ENCODE data around the gene FAM81A. TPM values are rescaled to one million over a fixed set of nuclear protein-coding genes. Genes with fewer than 3 reads are reported as not detected.

Gene FAM81A
- total RNA-seq, 5 donors from 2014 or later (not counting 1 experiment from before 2014, with no cell fraction given), result 0.37 to 0.39 TPM; not detected in 3

- H3K4me3 ChIP-seq (ENCODE audit: control insufficient read depth in 1 of 2, extremely low read depth in 1 of 2, low read length in 1 of 2), result no peak overlapping the region
- Mint-ChIP-seq H3K9me3 (no peaks in the 10 kb centered on the region), H3K27me3 (peaks cover 3 to 6% of the 10 kb centered on the region in 2 donors), H3K36me3 (no peaks in the 10 kb centered on the region), H3K4me3 (no peak overlapping the region), H3K27ac (no peak overlapping the region), H3K4me1 (no peaks in the 10 kb centered on the region)
- H3K4me1 ChIP-seq (ENCODE audit: control insufficient read depth in 1 of 2, extremely low read depth in 1 of 2, insufficient read depth in 2 of 2, low read length in 2 of 2), result no peaks in the 10 kb centered on the region
- H3K36me3 ChIP-seq (ENCODE audit: control insufficient read depth in 2 of 2, extremely low read depth in 1 of 2, insufficient read depth in 1 of 2, low read length in 1 of 2), result no peaks in the 10 kb centered on the region
- no peak for DNase-seq
- no peak for ATAC-seq (replicated peaks in 1 of 4)
- POLR2A ChIA-PET, result no interaction called here
- no peak overlapping the region for H3K27ac ChIP-seq (ENCODE audit: low read length)
- CTCF ChIA-PET, result interaction anchor here in 1 of 2 donors (0.6 kb wide), 1 partner anchor 93 kb away, joined by 5 read pairs; no protein-coding TSS in a partner anchor
- WGBS (ENCODE audit: insufficient coverage), result 90% methylated on average over 3 of the region's 4 CpGs
- H3K27me3 ChIP-seq (replicated peaks in 1 of 2; ENCODE audit: control insufficient read depth in 2 of 2, extremely low read depth in 1 of 2, insufficient read depth in 2 of 2, low read length in 1 of 2), result peaks cover 0 to 11% of the 10 kb centered on the region in 2 experiments
- H3K9me3 ChIP-seq, result no peaks in the 10 kb centered on the region
Observed at GRCh38 chr15:59555696-59556095, 117.7 kb downstream of the FAM81A start.

- Histone ChIP-seq H3K4me1 (ENCODE audit: control insufficient read depth in 1 of 2, extremely low read depth in 1 of 2, insufficient read depth in 2 of 2, low read length in 2 of 2) (no peaks in the 10 kb centered on the region), H3K36me3 (ENCODE audit: control insufficient read depth in 2 of 2, extremely low read depth in 1 of 2, insufficient read depth in 1 of 2, low read length in 1 of 2) (no peaks in the 10 kb centered on the region), H3K27me3 (replicated peaks in 1 of 2; ENCODE audit: control insufficient read depth in 2 of 2, extremely low read depth in 1 of 2, insufficient read depth in 2 of 2, low read length in 1 of 2) (peaks cover 0 to 11% of the 10 kb centered on the region in 2 experiments), H3K27ac (ENCODE audit: low read length) (no peak overlapping the region), H3K9me3 (no peaks in the 10 kb centered on the region), H3K4me3 (ENCODE audit: control insufficient read depth in 1 of 2, extremely low read depth in 1 of 2, low read length in 1 of 2) (no peak overlapping the region)
- ChIA-PET CTCF (interaction anchor here in 1 of 2 donors (0.6 kb wide), 1 partner anchor 1096 kb away, joined by 4 read pairs; no protein-coding TSS in a partner anchor), POLR2A (interaction anchor here in 1 of 2 donors (0.6 kb wide), 1 partner anchor 425 kb away, joined by 3 read pairs; no protein-coding TSS in a partner anchor)
- Mint-ChIP-seq H3K27ac (no peak overlapping the region), H3K36me3 (no peaks in the 10 kb centered on the region), H3K4me3 (no peak overlapping the region), H3K27me3 (peaks cover 3 to 6% of the 10 kb centered on the region in 2 donors), H3K4me1 (no peaks in the 10 kb centered on the region), H3K9me3 (no peaks in the 10 kb centered on the region)
- no CpG with 5 or more reads among the region's 2 CpGs for WGBS (ENCODE audit: insufficient coverage)
- DNase-seq (no peak), ATAC-seq (replicated peaks in 1 of 4) (no peak)
Observed at GRCh38 chr15:59556380-59556779, 118.4 kb downstream of the FAM81A start.

GRCh38 chr15:59557581-59557980, 119.6 kb downstream of the FAM81A start:
- peaks cover 0 to 11% of the 10 kb centered on the region in 2 experiments for H3K27me3 ChIP-seq (replicated peaks in 1 of 2; ENCODE audit: control insufficient read depth in 2 of 2, extremely low read depth in 1 of 2, insufficient read depth in 2 of 2, low read length in 1 of 2)
- ChIA-PET POLR2A (no interaction called here), CTCF (no interaction called here)
- no peaks in the 10 kb centered on the region for H3K4me1 ChIP-seq (ENCODE audit: control insufficient read depth in 1 of 2, extremely low read depth in 1 of 2, insufficient read depth in 2 of 2, low read length in 2 of 2)
- H3K36me3 ChIP-seq (ENCODE audit: control insufficient read depth in 2 of 2, extremely low read depth in 1 of 2, insufficient read depth in 1 of 2, low read length in 1 of 2), result no peaks in the 10 kb centered on the region
- no peak overlapping the region for H3K27ac ChIP-seq (ENCODE audit: low read length)
- no CpG with 5 or more reads among the region's 3 CpGs for WGBS (ENCODE audit: insufficient coverage)
- H3K9me3 Mint-ChIP-seq, result no peaks in the 10 kb centered on the region
- H3K36me3 Mint-ChIP-seq, result no peaks in the 10 kb centered on the region
- H3K9me3 ChIP-seq, result no peaks in the 10 kb centered on the region
- H3K4me3 ChIP-seq (ENCODE audit: control insufficient read depth in 1 of 2, extremely low read depth in 1 of 2, low read length in 1 of 2), result no peak overlapping the region
- no peak overlapping the region for H3K27ac Mint-ChIP-seq
- H3K4me1 Mint-ChIP-seq, result peaks cover 0 to under 1% (median 0%) of the 10 kb centered on the region in 3 donors
- H3K4me3 Mint-ChIP-seq, result no peak overlapping the region
- peaks cover 3 to 6% of the 10 kb centered on the region in 2 donors for H3K27me3 Mint-ChIP-seq
- ATAC-seq (replicated peaks in 1 of 4) (no peak), DNase-seq (no peak)

- WGBS (ENCODE audit: insufficient coverage), result no CpG with 5 or more reads among the region's 1 CpG
- H3K27me3 ChIP-seq (replicated peaks in 1 of 2; ENCODE audit: control insufficient read depth in 2 of 2, extremely low read depth in 1 of 2, insufficient read depth in 2 of 2, low read length in 1 of 2), result peaks cover 0 to 7% of the 10 kb centered on the region in 2 experiments
- Mint-ChIP-seq H3K9me3 (no peaks in the 10 kb centered on the region), H3K27me3 (peaks cover 3 to 6% of the 10 kb centered on the region in 2 donors), H3K4me1 (peaks cover 0 to 2% (median 0%) of the 10 kb centered on the region in 3 donors), H3K36me3 (no peaks in the 10 kb centered on the region), H3K27ac (no peak overlapping the region), H3K4me3 (no peak overlapping the region)
- no peak overlapping the region for H3K4me3 ChIP-seq (ENCODE audit: control insufficient read depth in 1 of 2, extremely low read depth in 1 of 2, low read length in 1 of 2)
- ChIA-PET POLR2A (no interaction called here), CTCF (interaction anchor here in 1 of 2 donors (0.8 kb wide), 1 partner anchor 140 kb away, joined by 3 read pairs; no protein-coding TSS in a partner anchor)
- no peaks in the 10 kb centered on the region for H3K4me1 ChIP-seq (ENCODE audit: control insufficient read depth in 1 of 2, extremely low read depth in 1 of 2, insufficient read depth in 2 of 2, low read length in 2 of 2)
- H3K9me3 ChIP-seq, result no peaks in the 10 kb centered on the region
- no peak overlapping the region for H3K27ac ChIP-seq (ENCODE audit: low read length)
- H3K36me3 ChIP-seq (ENCODE audit: control insufficient read depth in 2 of 2, extremely low read depth in 1 of 2, insufficient read depth in 1 of 2, low read length in 1 of 2), result no peaks in the 10 kb centered on the region
- DNase-seq (no peak), ATAC-seq (replicated peaks in 1 of 4) (no peak)
Observed at GRCh38 chr15:59558851-59559250, 120.9 kb downstream of the FAM81A start.

DNA sequence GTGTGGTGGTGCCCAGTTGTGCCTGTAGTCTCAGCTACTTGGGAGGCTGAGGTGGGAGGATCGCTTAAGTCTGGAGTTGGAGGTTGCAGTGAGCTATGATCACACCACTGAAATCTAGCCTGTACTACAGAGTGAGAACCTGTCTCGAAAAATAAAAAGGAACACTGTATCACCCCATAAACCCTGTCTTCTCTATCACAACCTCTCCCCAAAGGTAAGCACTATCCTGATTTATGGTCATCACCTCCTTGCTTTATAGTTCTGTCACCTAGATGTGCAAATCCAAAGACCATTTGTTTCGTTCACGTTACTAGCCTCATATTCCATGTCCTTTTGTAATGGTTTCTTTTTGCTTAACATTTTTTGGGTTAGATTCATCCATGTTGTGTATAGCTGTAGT, 123.6 kb downstream of the FAM81A start:
- Histone ChIP-seq H3K4me3 (ENCODE audit: control insufficient read depth in 1 of 2, extremely low read depth in 1 of 2, low read length in 1 of 2) (no peak overlapping the region), H3K27me3 (replicated peaks in 1 of 2; ENCODE audit: control insufficient read depth in 2 of 2, extremely low read depth in 1 of 2, insufficient read depth in 2 of 2, low read length in 1 of 2) (no peaks in the 10 kb centered on the region), H3K9me3 (no peaks in the 10 kb centered on the region), H3K27ac (ENCODE audit: low read length) (no peak overlapping the region), H3K4me1 (ENCODE audit: control insufficient read depth in 1 of 2, extremely low read depth in 1 of 2, insufficient read depth in 2 of 2, low read length in 2 of 2) (no peaks in the 10 kb centered on the region), H3K36me3 (ENCODE audit: control insufficient read depth in 2 of 2, extremely low read depth in 1 of 2, insufficient read depth in 1 of 2, low read length in 1 of 2) (no peaks in the 10 kb centered on the region)
- DNase-seq (no peak), ATAC-seq (replicated peaks in 1 of 4) (no peak)
- Mint-ChIP-seq H3K4me3 (no peak overlapping the region), H3K9me3 (no peaks in the 10 kb centered on the region), H3K36me3 (no peaks in the 10 kb centered on the region), H3K27ac (no peak overlapping the region), H3K4me1 (peaks cover 0 to 2% (median 0%) of the 10 kb centered on the region in 3 donors), H3K27me3 (peaks cover 0 to 1% of the 10 kb centered on the region in 2 donors)
- ChIA-PET CTCF (interaction anchor here in 1 of 2 donors (0.9 kb wide), 1 partner anchor 588 kb away, joined by 3 read pairs; no protein-coding TSS in a partner anchor), POLR2A (no interaction called here)
- WGBS (ENCODE audit: insufficient coverage), result no CpG with 5 or more reads among the region's 4 CpGs

DNA sequence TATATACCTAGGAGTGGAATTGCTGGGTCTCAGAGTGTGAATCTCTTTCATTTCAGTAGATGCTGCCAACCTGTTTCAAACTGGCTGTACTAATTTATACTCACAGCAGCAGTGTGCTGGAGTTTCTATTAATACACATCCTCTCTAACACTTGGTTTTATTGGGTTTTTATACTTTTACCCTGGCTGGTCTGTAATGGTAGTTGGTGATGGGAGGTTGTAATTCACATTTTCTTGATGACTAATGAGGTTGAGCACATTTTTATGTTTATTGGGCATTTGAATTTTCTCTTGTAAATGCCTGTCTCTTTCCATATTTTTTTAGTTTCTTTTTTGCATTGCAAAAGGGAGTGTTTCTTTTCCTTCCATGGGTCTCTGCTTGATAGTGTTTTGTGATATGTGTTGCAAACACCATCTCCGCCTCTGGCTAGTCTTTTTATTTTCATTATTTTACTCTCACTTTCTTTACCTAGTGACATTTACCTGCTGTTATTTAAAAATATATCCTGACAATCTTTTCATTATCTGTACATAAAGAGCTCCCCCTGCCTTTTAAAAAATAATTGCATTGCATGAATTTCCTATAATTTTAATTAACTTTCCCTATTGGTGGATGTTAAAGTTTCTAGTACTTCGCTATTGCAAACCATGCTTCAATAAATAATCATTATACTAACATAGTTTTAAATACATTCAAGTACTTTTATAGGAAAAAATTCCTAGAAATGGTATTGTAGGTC, 124.6 kb downstream of the FAM81A start:
- ATAC-seq (replicated peaks in 1 of 4), result no peak
- Histone ChIP-seq H3K27me3 (replicated peaks in 1 of 2; ENCODE audit: control insufficient read depth in 2 of 2, extremely low read depth in 1 of 2, insufficient read depth in 2 of 2, low read length in 1 of 2) (no peaks in the 10 kb centered on the region), H3K4me1 (ENCODE audit: control insufficient read depth in 1 of 2, extremely low read depth in 1 of 2, insufficient read depth in 2 of 2, low read length in 2 of 2) (no peaks in the 10 kb centered on the region), H3K36me3 (ENCODE audit: control insufficient read depth in 2 of 2, extremely low read depth in 1 of 2, insufficient read depth in 1 of 2, low read length in 1 of 2) (no peaks in the 10 kb centered on the region), H3K9me3 (no peaks in the 10 kb centered on the region), H3K4me3 (ENCODE audit: control insufficient read depth in 1 of 2, extremely low read depth in 1 of 2, low read length in 1 of 2) (no peak overlapping the region), H3K27ac (ENCODE audit: low read length) (no peak overlapping the region)
- ChIA-PET CTCF (interaction anchor here in 1 of 2 donors (0.9 kb wide), 1 partner anchor 589 kb away, joined by 3 read pairs; no protein-coding TSS in a partner anchor), POLR2A (no interaction called here)
- H3K9me3 Mint-ChIP-seq, result no peaks in the 10 kb centered on the region
- no peak for DNase-seq
- H3K27me3 Mint-ChIP-seq, result peaks cover 1 to 4% of the 10 kb centered on the region in 2 donors
- no peak overlapping the region for H3K27ac Mint-ChIP-seq
- no peaks in the 10 kb centered on the region for H3K36me3 Mint-ChIP-seq
- no CpG with 5 or more reads among the region's 2 CpGs for WGBS (ENCODE audit: insufficient coverage)
- H3K4me3 Mint-ChIP-seq, result no peak overlapping the region
- peaks cover 0 to 2% (median 0%) of the 10 kb centered on the region in 3 donors for H3K4me1 Mint-ChIP-seq

Data from T-cell (primary cell).